H9 (cell line): ENCODE data around the gene TWSG1. TPM values are rescaled to one million over a fixed set of nuclear protein-coding genes. Genes with fewer than 3 reads are reported as not detected.
"Not testable (repeated sequence)": the region's sequence is repeated elsewhere in the genome, so short reads cannot be mapped to it uniquely, and the experiment has no call there.

Source experiments
- DNase-seq: peaks from one replicate; pipeline ENCODE4 v3.0.0-alpha.2; 2017
- H2AFZ ChIP-seq: one replicate; pipeline ENCODE4 v1.6.1; 2013; ENCODE audit warnings: mild to moderate bottlenecking, low read length, control low read depth, moderate library complexity
- H2AK5ac ChIP-seq: 2 replicates; pipeline ENCODE4 v1.6.1; 2013; ENCODE audit warnings: low read length, control low read depth, mixed read lengths; ENCODE audit not compliant: insufficient read length
- H2BK120ac ChIP-seq: one replicate; pipeline ENCODE4 v1.6.1; 2013; ENCODE audit warnings: low read depth, mild to moderate bottlenecking, low read length, control low read depth, inconsistent platforms; ENCODE audit not compliant: poor library complexity, severe bottlenecking
- H2BK12ac ChIP-seq: 2 replicates; pipeline ENCODE4 v1.6.1; 2013; ENCODE audit warnings: low read length, control low read depth, mixed read lengths, low read depth; ENCODE audit not compliant: insufficient read length
- H2BK15ac ChIP-seq: 2 replicates; pipeline ENCODE4 v1.6.1; 2013; ENCODE audit warnings: low read depth, low read length, control low read depth
- H2BK20ac ChIP-seq: one replicate; pipeline ENCODE4 v1.6.1; 2013; ENCODE audit warnings: low read depth, mild to moderate bottlenecking, low read length, control low read depth, inconsistent platforms; ENCODE audit not compliant: poor library complexity, severe bottlenecking
- H2BK5ac ChIP-seq: 2 replicates; pipeline ENCODE4 v1.6.1; 2013; ENCODE audit warnings: low read length, control low read depth, mixed read lengths; ENCODE audit not compliant: insufficient read length
- H3K14ac ChIP-seq: 2 replicates; pipeline ENCODE4 v1.6.1; 2013; ENCODE audit warnings: low read length, control low read depth; ENCODE audit not compliant: insufficient read depth
- H3K18ac ChIP-seq: 2 replicates; pipeline ENCODE4 v1.6.1; 2013; ENCODE audit warnings: low read depth, mild to moderate bottlenecking, mixed read lengths, low read length, control low read depth; ENCODE audit not compliant: insufficient read length
- H3K23ac ChIP-seq: 2 replicates; pipeline ENCODE4 v1.6.1; 2013; ENCODE audit warnings: low read length, control low read depth, mixed read lengths, low read depth; ENCODE audit not compliant: insufficient read length
- H3K23me2 ChIP-seq: 2 replicates; pipeline ENCODE4 v1.6.1; 2013; ENCODE audit warnings: low read depth, mild to moderate bottlenecking, mixed read lengths, low read length, control low read depth; ENCODE audit not compliant: insufficient read length, poor library complexity, severe bottlenecking
- H3K27ac ChIP-seq: 2 replicates; pipeline ENCODE4 v1.5.1; 2013; ENCODE audit warnings: low read length, control low read depth, mixed read lengths, low read depth; ENCODE audit not compliant: insufficient read length
- H3K27me3 ChIP-seq: 2 replicates; pipeline ENCODE4 v1.6.1; 2013; ENCODE audit warnings: low read length, control low read depth, inconsistent platforms; ENCODE audit not compliant: insufficient read depth
- H3K4ac ChIP-seq: 2 replicates; pipeline ENCODE4 v1.6.1; 2013; ENCODE audit warnings: low read depth, mild to moderate bottlenecking, control low read depth, inconsistent platforms, low read length, moderate library complexity
- H3K4me1 ChIP-seq: 2 replicates; pipeline ENCODE4 v1.6.1; 2013; ENCODE audit warnings: low read length, control low read depth, inconsistent platforms; ENCODE audit not compliant: insufficient read depth
- H3K4me2 ChIP-seq: 2 replicates; pipeline ENCODE4 v1.6.1; 2013; ENCODE audit warnings: low read length, control low read depth, mixed read lengths; ENCODE audit not compliant: insufficient read length, insufficient read depth
- H3K56ac ChIP-seq: 2 replicates; pipeline ENCODE4 v1.6.1; 2013; ENCODE audit warnings: low read depth, mild to moderate bottlenecking, mixed read lengths, low read length, control low read depth; ENCODE audit not compliant: insufficient read length
- H3K79me1 ChIP-seq: 2 replicates; pipeline ENCODE4 v1.6.1; 2013; ENCODE audit warnings: low read depth, mild to moderate bottlenecking, moderate library complexity, low read length, control low read depth, inconsistent platforms; ENCODE audit not compliant: insufficient read depth, poor library complexity, severe bottlenecking
- H3K79me2 ChIP-seq: 2 replicates; pipeline ENCODE4 v1.6.1; 2013; ENCODE audit warnings: low read length, control low read depth, inconsistent platforms; ENCODE audit not compliant: insufficient read depth
- H3K9ac ChIP-seq: 2 replicates; pipeline ENCODE4 v1.6.1; 2013; ENCODE audit warnings: low read length, control low read depth, mixed read lengths; ENCODE audit not compliant: insufficient read length; ENCODE audit errors: extremely low read depth
- H3K9me3 ChIP-seq: one replicate; pipeline ENCODE4 v1.6.1; 2013; ENCODE audit warnings: low read depth, low read length, inconsistent platforms; ENCODE audit not compliant: control insufficient read depth
- H3T11ph ChIP-seq: one replicate; pipeline ENCODE4 v1.6.1; 2013; ENCODE audit warnings: mild to moderate bottlenecking, low read length, control low read depth, inconsistent platforms
- H4K20me1 ChIP-seq: one replicate; pipeline ENCODE4 v1.6.1; 2013; ENCODE audit not compliant: control insufficient read depth, insufficient read length, insufficient read depth
- H4K5ac ChIP-seq: 2 replicates; pipeline ENCODE4 v1.6.1; 2013; ENCODE audit warnings: low read depth, mild to moderate bottlenecking, mixed read lengths, low read length, control low read depth; ENCODE audit not compliant: insufficient read length
- H4K8ac ChIP-seq: replicated peaks from 2 replicates; pipeline ENCODE4 v1.6.1; 2013; ENCODE audit warnings: low read length, control low read depth, mixed read lengths, low read depth; ENCODE audit not compliant: insufficient read length
- H4K91ac ChIP-seq: 2 replicates; pipeline ENCODE4 v1.6.1; 2013; ENCODE audit warnings: low read depth, mild to moderate bottlenecking, moderate library complexity, mixed read lengths, low read length, control low read depth; ENCODE audit not compliant: insufficient read length
- H3K27ac Mint-ChIP-seq, 3 experiments: 2 replicates in 2 of 3; 3 replicates in 1 of 3; pipeline ENCODE4 v1.8.0; 2020 to 2021; ENCODE audit warnings: mixed read lengths in 3 of 3, mild to moderate bottlenecking in 1 of 3, moderate library complexity in 1 of 3
- H3K27me3 Mint-ChIP-seq: 2 replicates; pipeline ENCODE4 v1.8.0; 2021; ENCODE audit warnings: low read depth, mild to moderate bottlenecking, moderate library complexity, mixed read lengths
- H3K36me3 Mint-ChIP-seq, 3 experiments: 2 replicates in 2 of 3; 3 replicates in 1 of 3; pipeline ENCODE4 v1.8.0; 2020 to 2021; ENCODE audit warnings: low read depth in 3 of 3, mixed read lengths in 3 of 3; ENCODE audit not compliant: insufficient read depth in 1 of 3
- H3K4me1 Mint-ChIP-seq, 2 experiments: 2 replicates each; pipeline ENCODE4 v1.8.0; 2020; ENCODE audit warnings: mixed read lengths in 2 of 2
- H3K4me3 Mint-ChIP-seq, 2 experiments: 2 replicates in 1 of 2; 3 replicates in 1 of 2; pipeline ENCODE4 v1.8.0; 2020 to 2021; ENCODE audit warnings: mild to moderate bottlenecking in 2 of 2, mixed read lengths in 2 of 2, moderate library complexity in 1 of 2
- H3K9me3 Mint-ChIP-seq, 2 experiments: 2 replicates in 1 of 2; 3 replicates in 1 of 2; pipeline ENCODE4 v1.8.0; 2020; ENCODE audit warnings: mild to moderate bottlenecking in 2 of 2, mixed read lengths in 2 of 2, moderate library complexity in 1 of 2
- CTCF ChIP-seq: fragments of 200-600 bp; sonication (generic); conservative IDR thresholded peaks from 3 replicates; pipeline ENCODE4 v1.8.0; 2021; ENCODE audit warnings: antibody characterized with exemption, mild to moderate bottlenecking
- WGBS: extraction: QIAGEN DNeasy Blood & Tissue Kit; methylation state at CpG from one replicate; pipeline ENCODE4 v1.1.7; 2013; ENCODE audit warnings: missing lambda C conversion rate, low lambda C conversion rate, mixed read lengths; ENCODE audit not compliant: insufficient read length; ENCODE audit errors: extremely low coverage; 5-methylcytosine and 5-hydroxymethylcytosine counted together
- total RNA-seq: library from RNA; stranded (reverse); gene quantifications from 2 replicates; pipeline ENCODE4 v1.2.1, GENCODE V29; 2021

TWSG1 gene
- total RNA-seq, 1 experiment from 2014 or later: 25.7 TPM

DNA sequence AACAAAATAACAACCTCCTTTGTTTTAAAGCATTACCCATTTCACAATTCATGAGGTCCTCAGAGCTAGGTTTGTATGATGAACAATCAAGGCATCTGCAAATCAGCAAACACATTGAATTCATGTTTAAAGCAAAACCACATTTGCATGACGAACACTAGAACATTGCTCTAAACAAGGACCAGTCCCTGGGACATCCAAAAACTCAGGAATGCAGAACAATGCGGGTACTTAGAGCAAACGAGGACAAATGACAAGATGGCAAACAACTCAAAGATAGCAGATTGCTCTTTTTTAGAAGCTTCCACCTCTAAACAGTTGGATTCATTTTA is 95.1 kb downstream of the TWSG1 start:
- no peak overlapping the region for H2BK5ac ChIP-seq
- Mint-ChIP-seq H3K4me1 (peaks cover 11 to 15% of the 10 kb centered on the region in 2 experiments), H3K27me3 (peaks cover 2% of the 10 kb centered on the region; the same call in 1 of the 2 replicates), H3K9me3 (peaks cover 10 to 13% of the 10 kb centered on the region in 2 experiments; a peak in 3 of 5 replicates), H3K27ac (no peak overlapping the region), H3K36me3 (peaks cover 1 to 15% (median 3%) of the 10 kb centered on the region in 3 experiments; a peak in 4 of 7 replicates), H3K4me3 (no peak overlapping the region)
- H2BK15ac ChIP-seq: no peak overlapping the region
- H2BK120ac ChIP-seq: no peak overlapping the region
- H3K14ac ChIP-seq: no peak overlapping the region
- no peak overlapping the region for H2BK12ac ChIP-seq
- TF ChIP-seq CTCF: no peak
- H3K27ac ChIP-seq: no peak overlapping the region
- no peak overlapping the region for H4K8ac ChIP-seq
- H2BK20ac ChIP-seq: no peak overlapping the region
- no peaks in the 10 kb centered on the region for H3K9me3 ChIP-seq
- H4K5ac ChIP-seq: no peak overlapping the region
- no peak overlapping the region for H3K4ac ChIP-seq
- no peaks in the 10 kb centered on the region for H4K20me1 ChIP-seq
- no peak overlapping the region for H3K56ac ChIP-seq
- H3K4me2 ChIP-seq: no peak overlapping the region
- no peaks in the 10 kb centered on the region for H3K79me1 ChIP-seq
- H3K79me2 ChIP-seq: no peaks in the 10 kb centered on the region
- no peak overlapping the region for H4K91ac ChIP-seq
- no peak overlapping the region for H2AK5ac ChIP-seq
- H3K18ac ChIP-seq: no peak overlapping the region
- H3K27me3 ChIP-seq: no peaks in the 10 kb centered on the region
- H3K23ac ChIP-seq: no peak overlapping the region
- H2AFZ ChIP-seq: no peak overlapping the region
- WGBS: no CpG with 5 or more reads among the region's 3 CpGs
- H3K23me2 ChIP-seq: no peaks in the 10 kb centered on the region
- no peak for DNase-seq
- no peak overlapping the region for H3T11ph ChIP-seq
- H3K4me1 ChIP-seq: peaks cover 3% of the 10 kb centered on the region; the same call in 1 of the 2 replicates
- no peak overlapping the region for H3K9ac ChIP-seq

DNA sequence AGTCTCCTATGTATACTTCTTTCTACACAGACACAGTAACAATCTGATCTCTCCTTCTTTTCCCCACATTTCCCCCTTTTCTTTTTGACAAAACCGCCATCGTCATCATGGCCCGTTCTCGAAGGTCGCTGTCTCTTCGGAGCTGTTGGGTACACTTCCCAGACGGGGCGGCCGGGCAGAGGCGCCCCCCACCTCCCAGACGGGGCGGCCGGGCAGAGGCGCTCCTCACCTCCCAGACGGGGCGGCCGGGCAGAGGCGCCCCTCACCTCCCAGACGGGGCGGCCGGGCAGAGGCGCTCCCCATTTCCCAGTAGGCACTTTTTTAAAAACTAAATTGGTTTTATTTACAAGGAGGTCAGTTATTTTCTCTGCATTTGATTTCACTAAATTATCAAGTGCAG is 95.7 kb downstream of the TWSG1 start:
- H3K9ac ChIP-seq, H3K18ac ChIP-seq, H2AK5ac ChIP-seq, H3K4ac ChIP-seq, H3K14ac ChIP-seq, H4K20me1 ChIP-seq, H4K91ac ChIP-seq, H2BK15ac ChIP-seq, H3K27me3 Mint-ChIP-seq, H2AFZ ChIP-seq, H3K9me3 ChIP-seq, H3K4me1 ChIP-seq, H2BK120ac ChIP-seq, H3K79me1 ChIP-seq, H3K27ac Mint-ChIP-seq, H2BK5ac ChIP-seq, H3K23me2 ChIP-seq, H3K4me3 Mint-ChIP-seq, H4K8ac ChIP-seq, H3K27me3 ChIP-seq, H3K79me2 ChIP-seq, H3K4me2 ChIP-seq, H4K5ac ChIP-seq, H2BK12ac ChIP-seq, H3K23ac ChIP-seq, H3T11ph ChIP-seq, H2BK20ac ChIP-seq, DNase-seq, H3K56ac ChIP-seq, H3K27ac ChIP-seq: not testable (repeated sequence)
- H3K36me3 Mint-ChIP-seq: peaks cover 1 to 15% (median 3%) of the 10 kb centered on the region in 3 experiments; a peak in 4 of 7 replicates
- H3K9me3 Mint-ChIP-seq: peaks cover 10 to 13% of the 10 kb centered on the region in 2 experiments; a peak in 3 of 5 replicates
- WGBS: no CpG with 5 or more reads among the region's 22 CpGs
- peaks cover 16 to 22% of the 10 kb centered on the region in 2 experiments for H3K4me1 Mint-ChIP-seq
